ENCODE data around the gene NOTUM. TPM values are rescaled to one million over a fixed set of nuclear protein-coding genes. Genes with fewer than 3 reads are reported as not detected.

The NOTUM gene
- total and polyA plus RNA-seq, 10 of the 15 experiments (the other 5 are each of a cell fraction or from before 2014, with no cell fraction given), result 0.04 to 0.13 TPM; not detected in 8

- ATAC-seq, result no peak
- Histone ChIP-seq H4K20me1 (ENCODE audit: control insufficient read depth, insufficient read depth) (no peaks in the 10 kb centered on the region), H3K4me1 (ENCODE audit: control insufficient read depth, insufficient read depth, low read length) (peaks cover 5% of the 10 kb centered on the region; the same call in 1 of the 2 replicates), H2AFZ (ENCODE audit: control insufficient read depth, low read depth, low read length) (no peak overlapping the region), H3K9ac (ENCODE audit: control insufficient read depth, insufficient read depth, low read length) (no peak overlapping the region), H3K27ac (ENCODE audit: control insufficient read depth, insufficient read depth) (no peak overlapping the region), H3K79me2 (ENCODE audit: control insufficient read depth, insufficient read depth, low read length) (peaks cover 13% of the 10 kb centered on the region), H3K4me2 (ENCODE audit: control insufficient read depth, insufficient read depth) (no peak overlapping the region), H3K36me3 (ENCODE audit: control insufficient read depth in 2 of 2, insufficient read depth in 2 of 2, low read length in 1 of 2) (peaks cover 6 to 18% of the 10 kb centered on the region in 2 experiments), H3K4me3 (no peak overlapping the region), H3K27me3 (replicated peaks in 1 of 2; ENCODE audit: control insufficient read depth in 2 of 2, insufficient read depth in 2 of 2, low read length in 1 of 2) (no peaks in the 10 kb centered on the region), H3K9me3 (replicated peaks; ENCODE audit: control insufficient read depth, insufficient read depth, low read length) (no peaks in the 10 kb centered on the region)
- TF ChIP-seq ETV6 (conservative IDR thresholded peaks at IDR 0.05 in 1 of 2, IDR thresholded peaks at IDR 0.05 in 1 of 2; ENCODE audit: borderline replicate concordance in 1 of 2, low read depth in 1 of 2) (no peak), STAT3 (IDR thresholded peaks at IDR 0.05; ENCODE audit: low read depth, low read length) (no peak), E2F4 (IDR thresholded peaks at IDR 0.05; ENCODE audit: low read depth, low read length) (no peak), HSF1 (IDR thresholded peaks at IDR 0.05; ENCODE audit: low read depth, low read length) (no peak), EZH2 (IDR thresholded peaks at IDR 0.05; ENCODE audit: borderline replicate concordance, control insufficient read depth, low read depth, low read length) (no peak), NR2C2 (IDR thresholded peaks at IDR 0.05; ENCODE audit: borderline replicate concordance, control insufficient read depth, insufficient read length, low read depth) (no peak), ATF2 (IDR thresholded peaks at IDR 0.05; ENCODE audit: low read length) (no peak), CBX3 (IDR thresholded peaks at IDR 0.05; ENCODE audit: borderline replicate concordance, low read depth) (no peak), SMC3 (IDR thresholded peaks at IDR 0.05; ENCODE audit: borderline replicate concordance, low read length) (no peak), EP300 (IDR thresholded peaks at IDR 0.05; ENCODE audit: borderline replicate concordance in 1 of 2, control insufficient read depth in 1 of 2, low read depth in 2 of 2, low read length in 2 of 2) (no peak), NBN (IDR thresholded peaks at IDR 0.05) (no peak), YY1 (IDR thresholded peaks at IDR 0.05; ENCODE audit: low read depth, low read length) (no peak)
- TF ChIP-seq, protein P1, sequence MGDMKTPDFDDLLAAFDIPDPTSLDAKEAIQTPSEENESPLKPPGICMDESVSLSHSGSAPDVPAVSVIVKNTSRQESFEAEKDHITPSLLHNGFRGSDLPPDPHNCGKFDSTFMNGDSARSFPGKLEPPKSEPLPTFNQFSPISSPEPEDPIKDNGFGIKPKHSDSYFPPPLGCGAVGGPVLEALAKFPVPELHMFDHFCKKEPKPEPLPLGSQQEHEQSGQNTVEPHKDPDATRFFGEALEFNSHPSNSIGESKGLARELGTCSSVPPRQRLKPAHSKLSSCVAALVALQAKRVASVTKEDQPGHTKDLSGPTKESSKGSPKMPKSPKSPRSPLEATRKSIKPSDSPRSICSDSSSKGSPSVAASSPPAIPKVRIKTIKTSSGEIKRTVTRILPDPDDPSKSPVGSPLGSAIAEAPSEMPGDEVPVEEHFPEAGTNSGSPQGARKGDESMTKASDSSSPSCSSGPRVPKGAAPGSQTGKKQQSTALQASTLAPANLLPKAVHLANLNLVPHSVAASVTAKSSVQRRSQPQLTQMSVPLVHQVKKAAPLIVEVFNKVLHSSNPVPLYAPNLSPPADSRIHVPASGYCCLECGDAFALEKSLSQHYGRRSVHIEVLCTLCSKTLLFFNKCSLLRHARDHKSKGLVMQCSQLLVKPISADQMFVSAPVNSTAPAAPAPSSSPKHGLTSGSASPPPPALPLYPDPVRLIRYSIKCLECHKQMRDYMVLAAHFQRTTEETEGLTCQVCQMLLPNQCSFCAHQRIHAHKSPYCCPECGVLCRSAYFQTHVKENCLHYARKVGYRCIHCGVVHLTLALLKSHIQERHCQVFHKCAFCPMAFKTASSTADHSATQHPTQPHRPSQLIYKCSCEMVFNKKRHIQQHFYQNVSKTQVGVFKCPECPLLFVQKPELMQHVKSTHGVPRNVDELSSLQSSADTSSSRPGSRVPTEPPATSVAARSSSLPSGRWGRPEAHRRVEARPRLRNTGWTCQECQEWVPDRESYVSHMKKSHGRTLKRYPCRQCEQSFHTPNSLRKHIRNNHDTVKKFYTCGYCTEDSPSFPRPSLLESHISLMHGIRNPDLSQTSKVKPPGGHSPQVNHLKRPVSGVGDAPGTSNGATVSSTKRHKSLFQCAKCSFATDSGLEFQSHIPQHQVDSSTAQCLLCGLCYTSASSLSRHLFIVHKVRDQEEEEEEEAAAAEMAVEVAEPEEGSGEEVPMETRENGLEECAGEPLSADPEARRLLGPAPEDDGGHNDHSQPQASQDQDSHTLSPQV (IDR thresholded peaks at IDR 0.05), result no peak
- intact Hi-C loops (cut with micrococcal nuclease; ENCODE audit: unreplicated experiment), result no loop called here
- ChIA-PET SMC1A (ENCODE audit: uncharacterized antibody, unreplicated experiment) (no interaction called here), CTCF (no interaction called here), RAD21 (ENCODE audit: unreplicated experiment) (no interaction called here), POLR2A (interaction anchor here (2.4 kb wide), 1 partner anchor 15 kb away, joined by 13 read pairs; no protein-coding TSS in a partner anchor)
- WGBS (ENCODE audit: insufficient coverage, insufficient replicate concordance, low lambda C conversion rate, missing lambda C conversion rate), result 90% methylated on average over 12 of the region's 12 CpGs
- FAIRE-seq, result no peak
- DNase-seq (ENCODE audit: low read depth, low spot score), result no peak
- BruUV-seq (replicated peaks), result no TSS peak
- in situ Hi-C loops (cut with MboI), result no loop called here
Observed at GRCh38 chr17:81909231-81909630, 51.8 kb downstream of the NOTUM start.
